ENCODE data around the gene ATP8B3.

DNA sequence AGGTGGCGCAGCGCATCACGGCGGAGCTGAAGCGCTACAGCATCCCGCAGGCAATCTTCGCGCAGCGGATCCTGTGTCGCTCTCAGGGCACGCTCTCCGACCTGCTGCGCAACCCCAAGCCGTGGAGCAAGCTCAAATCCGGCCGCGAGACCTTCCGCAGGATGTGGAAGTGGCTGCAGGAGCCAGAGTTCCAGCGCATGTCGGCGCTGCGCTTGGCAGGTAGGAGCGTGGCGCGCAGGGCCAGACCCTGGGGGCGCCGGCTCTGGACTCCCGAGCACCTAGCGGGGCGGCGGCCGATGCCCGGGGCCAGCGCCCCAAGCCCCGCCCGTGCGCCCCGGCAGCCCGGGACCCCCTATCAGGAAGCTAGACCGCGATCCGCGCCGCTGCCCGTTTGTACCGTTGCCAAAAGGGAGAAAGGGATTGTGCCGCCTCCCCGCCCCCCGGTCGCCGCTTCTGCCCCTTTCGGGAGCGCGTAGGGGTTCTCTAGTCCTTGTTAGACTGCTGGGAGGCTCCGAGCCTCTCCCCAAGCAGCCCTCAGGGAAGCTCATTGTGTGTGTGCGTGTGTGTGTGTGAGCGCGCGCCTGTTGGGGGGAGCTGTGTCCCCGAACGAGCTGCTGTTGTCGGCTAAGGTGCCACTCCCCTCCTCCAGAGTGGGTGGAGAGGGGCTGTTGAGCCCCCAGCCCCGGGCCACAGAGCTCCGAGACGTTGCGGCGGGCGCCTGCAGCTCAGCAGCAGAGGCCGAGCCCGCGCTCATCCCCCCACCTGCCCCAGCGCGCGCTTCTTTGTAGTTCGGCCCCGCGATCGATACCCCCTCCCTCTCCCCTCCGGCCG lies 57.2 kb downstream of the ATP8B3 start:
- TF ChIP-seq CHD2 (IDR thresholded peaks at IDR 0.05; ENCODE audit: low read depth, low read length) (no peak), ZNF292 (CRISPR knock-in tag; IDR thresholded peaks at IDR 0.05; ENCODE audit: borderline replicate concordance, low read depth) (no peak), POLR2A (IDR thresholded peaks at IDR 0.05; ENCODE audit: insufficient read depth in 1 of 2, low read depth in 2 of 2, low read length in 2 of 2) (no peak), RNF219 (CRISPR knock-in tag; IDR thresholded peaks at IDR 0.05) (no peak), ZNF382 (CRISPR knock-in tag; IDR thresholded peaks at IDR 0.05; ENCODE audit: borderline replicate concordance) (no peak), ZNF484 (CRISPR knock-in tag; IDR thresholded peaks at IDR 0.05; ENCODE audit: borderline replicate concordance, low read depth) (no peak), SMC3 (IDR thresholded peaks at IDR 0.05; ENCODE audit: low read length) (no peak), PHF8 (CRISPR knock-in tag; IDR thresholded peaks at IDR 0.05) (no peak), TEAD2 (CRISPR knock-in tag; IDR thresholded peaks at IDR 0.05) (no peak), SOX6 (IDR thresholded peaks at IDR 0.05) (no peak), SOX6 (CRISPR knock-in tag; IDR thresholded peaks at IDR 0.05) (0 out of 2 replicates have a peak, but pooled peaks have one; percentile 24), JUN (CRISPR knock-in tag; IDR thresholded peaks at IDR 0.05) (no peak), NFIC (IDR thresholded peaks at IDR 0.05; ENCODE audit: low read length) (no peak)
- TF ChIP-seq, protein P1, sequence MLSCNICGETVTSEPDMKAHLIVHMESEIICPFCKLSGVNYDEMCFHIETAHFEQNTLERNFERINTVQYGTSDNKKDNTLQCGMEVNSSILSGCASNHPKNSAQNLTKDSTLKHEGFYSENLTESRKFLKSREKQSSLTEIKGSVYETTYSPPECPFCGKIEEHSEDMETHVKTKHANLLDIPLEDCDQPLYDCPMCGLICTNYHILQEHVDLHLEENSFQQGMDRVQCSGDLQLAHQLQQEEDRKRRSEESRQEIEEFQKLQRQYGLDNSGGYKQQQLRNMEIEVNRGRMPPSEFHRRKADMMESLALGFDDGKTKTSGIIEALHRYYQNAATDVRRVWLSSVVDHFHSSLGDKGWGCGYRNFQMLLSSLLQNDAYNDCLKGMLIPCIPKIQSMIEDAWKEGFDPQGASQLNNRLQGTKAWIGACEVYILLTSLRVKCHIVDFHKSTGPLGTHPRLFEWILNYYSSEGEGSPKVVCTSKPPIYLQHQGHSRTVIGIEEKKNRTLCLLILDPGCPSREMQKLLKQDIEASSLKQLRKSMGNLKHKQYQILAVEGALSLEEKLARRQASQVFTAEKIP (CRISPR knock-in tag; IDR thresholded peaks at IDR 0.05; ENCODE audit: borderline replicate concordance): no peak
- TF ChIP-seq, protein P2, sequence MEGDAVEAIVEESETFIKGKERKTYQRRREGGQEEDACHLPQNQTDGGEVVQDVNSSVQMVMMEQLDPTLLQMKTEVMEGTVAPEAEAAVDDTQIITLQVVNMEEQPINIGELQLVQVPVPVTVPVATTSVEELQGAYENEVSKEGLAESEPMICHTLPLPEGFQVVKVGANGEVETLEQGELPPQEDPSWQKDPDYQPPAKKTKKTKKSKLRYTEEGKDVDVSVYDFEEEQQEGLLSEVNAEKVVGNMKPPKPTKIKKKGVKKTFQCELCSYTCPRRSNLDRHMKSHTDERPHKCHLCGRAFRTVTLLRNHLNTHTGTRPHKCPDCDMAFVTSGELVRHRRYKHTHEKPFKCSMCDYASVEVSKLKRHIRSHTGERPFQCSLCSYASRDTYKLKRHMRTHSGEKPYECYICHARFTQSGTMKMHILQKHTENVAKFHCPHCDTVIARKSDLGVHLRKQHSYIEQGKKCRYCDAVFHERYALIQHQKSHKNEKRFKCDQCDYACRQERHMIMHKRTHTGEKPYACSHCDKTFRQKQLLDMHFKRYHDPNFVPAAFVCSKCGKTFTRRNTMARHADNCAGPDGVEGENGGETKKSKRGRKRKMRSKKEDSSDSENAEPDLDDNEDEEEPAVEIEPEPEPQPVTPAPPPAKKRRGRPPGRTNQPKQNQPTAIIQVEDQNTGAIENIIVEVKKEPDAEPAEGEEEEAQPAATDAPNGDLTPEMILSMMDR (CRISPR knock-in tag; IDR thresholded peaks at IDR 0.05): no peak
